Liver (tissue), 9 donors: ENCODE measurements around the gene ATP10A. TPM values are rescaled to one million over a fixed set of nuclear protein-coding genes. Genes with fewer than 3 reads are reported as not detected.

Source experiments
- DNase-seq: peaks from one replicate; pipeline ENCODE4 v3.0.0-alpha.2; 2017; ENCODE audit warnings: low spot score
- H3K27ac ChIP-seq, 2 donors: one replicate each; pipeline ENCODE4 v1.7.0; 2013; ENCODE audit warnings: inconsistent platforms in 2 of 2, low read length in 2 of 2, control low read depth in 1 of 2, low read depth in 1 of 2, mild to moderate bottlenecking in 1 of 2
- H3K27me3 ChIP-seq, 4 donors: one replicate each; pipeline versions ENCODE4 v1.6.1 to v1.7.0; 2013; ENCODE audit warnings: low read length in 3 of 4, inconsistent platforms in 1 of 4, mild to moderate bottlenecking in 1 of 4, moderate library complexity in 1 of 4; ENCODE audit not compliant: control insufficient read depth in 4 of 4, insufficient read depth in 4 of 4
- H3K36me3 ChIP-seq, 4 donors: one replicate each; pipeline versions ENCODE4 v1.6.1 to v1.7.0; 2013; ENCODE audit warnings: low read length in 3 of 4, mild to moderate bottlenecking in 3 of 4, low read depth in 1 of 4, moderate library complexity in 1 of 4; ENCODE audit not compliant: control insufficient read depth in 4 of 4, insufficient read depth in 3 of 4
- H3K4me1 ChIP-seq, 4 donors: one replicate each; pipeline versions ENCODE4 v1.6.1 to v1.7.0; 2013; ENCODE audit warnings: low read length in 3 of 4, mild to moderate bottlenecking in 3 of 4, moderate library complexity in 1 of 4; ENCODE audit not compliant: control insufficient read depth in 4 of 4, insufficient read depth in 4 of 4
- H3K4me3 ChIP-seq, 3 donors: one replicate each; pipeline versions ENCODE4 v1.6.1 to v1.7.0; 2013; ENCODE audit warnings: low read length in 3 of 3, control low read depth in 1 of 3, low read depth in 1 of 3, mild to moderate bottlenecking in 1 of 3
- H3K9ac ChIP-seq, 2 donors: one replicate each; pipeline ENCODE4 v1.7.0; 2013; ENCODE audit warnings: low read length in 2 of 2, mild to moderate bottlenecking in 2 of 2, moderate library complexity in 2 of 2, control low read depth in 1 of 2, low read depth in 1 of 2
- H3K9me3 ChIP-seq, 4 donors: one replicate each; pipeline versions ENCODE4 v1.6.1 to v1.7.0; 2013; ENCODE audit warnings: low read length in 3 of 4; ENCODE audit not compliant: control insufficient read depth in 4 of 4
- EGR1 ChIP-seq, 2 donors: IDR thresholded peaks; 2 replicates each; pipeline ENCODE4 v1.6.1; 2016 to 2018; ENCODE audit warnings: antibody characterized with exemption in 2 of 2, low read depth in 2 of 2
- FOXA1 ChIP-seq: IDR thresholded peaks from 2 replicates; pipeline ENCODE4 v1.6.1; 2016; ENCODE audit warnings: antibody characterized with exemption
- FOXA2 ChIP-seq: IDR thresholded peaks from 2 replicates; pipeline ENCODE4 v1.6.1; 2016; ENCODE audit warnings: antibody characterized with exemption
- GABPA ChIP-seq, 2 donors: IDR thresholded peaks in 1 of 2; conservative IDR thresholded peaks in 1 of 2; 2 replicates each; pipeline ENCODE4 v1.6.1; 2016; ENCODE audit warnings: antibody characterized with exemption in 2 of 2, mild to moderate bottlenecking in 1 of 2, moderate library complexity in 1 of 2
- HNF4A ChIP-seq, 2 donors: conservative IDR thresholded peaks; 2 replicates each; pipeline ENCODE4 v1.6.1; 2016; ENCODE audit warnings: antibody characterized with exemption in 2 of 2, mild to moderate bottlenecking in 2 of 2
- HNF4G ChIP-seq: IDR thresholded peaks from 2 replicates; pipeline ENCODE4 v1.6.1; 2016; ENCODE audit warnings: antibody characterized with exemption
- JUND ChIP-seq, 2 donors: IDR thresholded peaks; 2 replicates each; pipeline ENCODE4 v1.6.1; 2016; ENCODE audit warnings: antibody characterized with exemption in 2 of 2
- MAX ChIP-seq: IDR thresholded peaks from 2 replicates; pipeline ENCODE4 v1.6.1; 2016; ENCODE audit warnings: antibody characterized with exemption
- NR2F2 ChIP-seq: IDR thresholded peaks from 2 replicates; pipeline ENCODE4 v1.6.1; 2016; ENCODE audit warnings: antibody characterized with exemption
- RAD21 ChIP-seq, 2 donors: IDR thresholded peaks; 2 replicates each; pipeline ENCODE4 v1.6.1; 2016; ENCODE audit warnings: antibody characterized with exemption in 2 of 2, mild to moderate bottlenecking in 2 of 2
- SP1 ChIP-seq: IDR thresholded peaks from 2 replicates; pipeline ENCODE4 v1.6.1; 2018; ENCODE audit warnings: antibody characterized with exemption, mild to moderate bottlenecking
- TAF1 ChIP-seq: conservative IDR thresholded peaks from 2 replicates; pipeline ENCODE4 v1.6.1; 2016; ENCODE audit warnings: antibody characterized with exemption, mild to moderate bottlenecking
- ZBTB33 ChIP-seq: IDR thresholded peaks from 2 replicates; pipeline ENCODE4 v1.6.1; 2016; ENCODE audit warnings: antibody characterized with exemption
- WGBS: extraction: QIAGEN DNeasy Blood & Tissue Kit; methylation state at CpG from one replicate; pipeline ENCODE4 v1.1.7; 2013; 5-methylcytosine and 5-hydroxymethylcytosine counted together
- polyA plus RNA-seq, 2 donors: library from polyadenylated mRNA; stranded (reverse) in 1 of 2; unstranded in 1 of 2; fragments of 200-250 nt in 1 of 2; fragments of >200 nt in 1 of 2; fragmentation: Nextera tagmentation in 1 of 2; extraction: Ambion mirVana in 1 of 2; gene quantifications; one replicate each; pipeline versions ENCODE4 v1.2.1 to v1.2.3, GENCODE V29; 2013 to 2015
- total RNA-seq, 2 donors: library from RNA; depleted of rRNA; stranded (reverse); fragments of >200 nt; gene quantifications; one replicate each; pipeline ENCODE4 v1.2.3, GENCODE V29; 2014
- donor health status: healthy.
- donor health status: healthy.
- donor health status: healthy.
- donor health status: healthy.
- donor health status: healthy.

The ATP10A gene
- total and polyA plus RNA-seq, 4 donors = 0.22 to 1.8 (median 0.39) TPM

DNA sequence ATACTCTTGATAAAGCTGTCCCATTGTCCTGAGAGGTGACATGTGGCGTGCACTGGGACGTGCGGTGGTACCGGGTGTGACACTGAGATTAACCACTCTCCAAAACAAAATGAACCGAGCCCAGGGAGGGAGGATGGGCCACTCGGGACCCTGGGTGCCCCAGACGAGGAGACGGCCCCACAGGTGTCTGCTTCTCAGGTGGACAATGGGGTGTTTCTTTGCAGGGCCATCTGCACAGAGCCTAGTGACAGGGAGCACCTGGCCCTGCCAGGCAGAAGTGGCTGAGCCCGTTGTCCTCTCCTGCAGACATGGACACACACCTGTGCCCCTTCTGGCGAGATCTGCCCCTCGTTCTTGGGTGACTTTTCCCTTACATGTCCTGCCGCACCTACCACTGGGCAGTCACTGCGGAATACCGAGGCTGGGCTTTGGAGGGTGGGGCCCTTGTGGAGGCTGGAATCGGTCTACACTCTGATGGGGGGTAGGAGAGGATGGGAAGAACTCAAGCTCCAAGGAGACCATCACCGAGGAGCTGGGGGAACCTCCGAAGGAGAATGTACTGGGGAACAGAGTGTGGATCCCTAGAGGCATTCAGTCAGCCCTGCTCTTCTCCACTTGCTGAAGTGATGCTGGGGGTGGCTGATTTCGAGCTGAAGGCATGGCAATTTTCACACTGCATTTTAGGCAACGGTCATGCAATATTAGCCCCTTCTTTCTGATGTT, 153.5 kb downstream of the ATP10A start:
- H3K9ac ChIP-seq = no peak overlapping the region
- WGBS = 81% methylated on average over 19 of the region's 19 CpGs
- DNase-seq = no peak
- no peak for TF ChIP-seq RAD21 (IDR thresholded peaks at IDR 0.05)
- TF ChIP-seq GABPA (IDR thresholded peaks at IDR 0.05 in 1 of 2, conservative IDR thresholded peaks at IDR 0.05 in 1 of 2) = no peak
- no peak for TF ChIP-seq ZBTB33
- TF ChIP-seq FOXA2 = no peak
- TF ChIP-seq MAX = no peak
- TF ChIP-seq NR2F2 = no peak
- no peak for TF ChIP-seq HNF4A (conservative IDR thresholded peaks at IDR 0.05)
- no peak for TF ChIP-seq EGR1 (IDR thresholded peaks at IDR 0.05; ENCODE audit: low read depth in 2 of 2)
- TF ChIP-seq FOXA1 = no peak
- TF ChIP-seq HNF4G = no peak
- TF ChIP-seq JUND (IDR thresholded peaks at IDR 0.05) = no peak
- H3K27ac ChIP-seq = no peak overlapping the region
- H3K27me3 ChIP-seq = peaks cover 0 to 4% (median 0%) of the 10 kb centered on the region in 4 donors
- no peak overlapping the region for H3K4me3 ChIP-seq
- H3K4me1 ChIP-seq = no peaks in the 10 kb centered on the region
- no peaks in the 10 kb centered on the region for H3K9me3 ChIP-seq
- no peaks in the 10 kb centered on the region for H3K36me3 ChIP-seq

GRCh38 chr15:25708391-25708790, 154.7 kb downstream of the ATP10A start:
- TF ChIP-seq JUND (IDR thresholded peaks at IDR 0.05) = no peak
- no peak for TF ChIP-seq SP1
- no peak for TF ChIP-seq NR2F2
- TF ChIP-seq HNF4G = no peak
- TF ChIP-seq TAF1 = no peak
- no peak for DNase-seq

GRCh38 chr15:25707656-25708365, 155.3 kb downstream of the ATP10A start:
- Histone ChIP-seq H3K27ac (no peak overlapping the region), H3K36me3 (no peaks in the 10 kb centered on the region), H3K4me3 (no peak overlapping the region), H3K9me3 (no peaks in the 10 kb centered on the region), H3K27me3 (peaks cover 0 to 4% (median 0%) of the 10 kb centered on the region in 4 donors), H3K4me1 (no peaks in the 10 kb centered on the region), H3K9ac (no peak overlapping the region)
- WGBS = 86% methylated on average over 27 of the region's 27 CpGs
- TF ChIP-seq TAF1 (no peak), HNF4G (no peak), MAX (no peak)
- no peak for DNase-seq

More at GRCh38 chr15:25708391-25708790, 154.7 kb downstream of the ATP10A start:
- Histone ChIP-seq H3K4me3 (no peak overlapping the region), H3K36me3 (no peaks in the 10 kb centered on the region), H3K4me1 (no peaks in the 10 kb centered on the region), H3K9me3 (no peaks in the 10 kb centered on the region), H3K27ac (no peak overlapping the region), H3K9ac (no peak overlapping the region), H3K27me3 (peaks cover 0 to 4% (median 0%) of the 10 kb centered on the region in 4 donors)
- WGBS = 90% methylated on average over 8 of the region's 8 CpGs
